Measurements from ENCODE around the gene NOL12.

DNA sequence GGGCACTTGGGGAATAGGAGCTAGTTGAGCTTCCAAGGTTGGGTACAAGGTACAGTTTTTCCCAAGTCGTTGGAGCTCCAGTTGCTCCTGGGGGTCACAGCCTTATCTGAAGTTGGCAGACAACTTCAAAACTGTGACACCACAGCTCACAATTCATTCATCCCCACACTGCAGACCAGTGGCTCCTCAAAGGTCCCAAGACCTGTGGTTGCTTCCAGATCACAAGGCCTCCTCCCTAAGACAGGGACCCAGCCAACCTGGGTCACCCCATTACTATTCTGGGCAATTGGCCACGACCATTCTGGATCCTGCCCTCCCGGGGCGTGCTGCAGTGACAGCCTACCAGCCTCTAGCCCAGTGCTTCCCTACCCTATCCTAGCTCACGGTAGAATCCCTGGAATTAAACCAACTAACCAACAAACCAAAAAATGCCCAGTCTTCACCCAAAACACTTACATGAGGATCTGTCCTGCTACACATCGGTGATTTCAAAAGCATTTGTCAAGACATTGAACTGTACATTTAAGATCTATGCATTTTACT, 28.5 kb upstream of the NOL12 start:
- TF ChIP-seq CTCF (IDR thresholded peaks at IDR 0.05), result no peak
- TF ChIP-seq, protein P1, sequence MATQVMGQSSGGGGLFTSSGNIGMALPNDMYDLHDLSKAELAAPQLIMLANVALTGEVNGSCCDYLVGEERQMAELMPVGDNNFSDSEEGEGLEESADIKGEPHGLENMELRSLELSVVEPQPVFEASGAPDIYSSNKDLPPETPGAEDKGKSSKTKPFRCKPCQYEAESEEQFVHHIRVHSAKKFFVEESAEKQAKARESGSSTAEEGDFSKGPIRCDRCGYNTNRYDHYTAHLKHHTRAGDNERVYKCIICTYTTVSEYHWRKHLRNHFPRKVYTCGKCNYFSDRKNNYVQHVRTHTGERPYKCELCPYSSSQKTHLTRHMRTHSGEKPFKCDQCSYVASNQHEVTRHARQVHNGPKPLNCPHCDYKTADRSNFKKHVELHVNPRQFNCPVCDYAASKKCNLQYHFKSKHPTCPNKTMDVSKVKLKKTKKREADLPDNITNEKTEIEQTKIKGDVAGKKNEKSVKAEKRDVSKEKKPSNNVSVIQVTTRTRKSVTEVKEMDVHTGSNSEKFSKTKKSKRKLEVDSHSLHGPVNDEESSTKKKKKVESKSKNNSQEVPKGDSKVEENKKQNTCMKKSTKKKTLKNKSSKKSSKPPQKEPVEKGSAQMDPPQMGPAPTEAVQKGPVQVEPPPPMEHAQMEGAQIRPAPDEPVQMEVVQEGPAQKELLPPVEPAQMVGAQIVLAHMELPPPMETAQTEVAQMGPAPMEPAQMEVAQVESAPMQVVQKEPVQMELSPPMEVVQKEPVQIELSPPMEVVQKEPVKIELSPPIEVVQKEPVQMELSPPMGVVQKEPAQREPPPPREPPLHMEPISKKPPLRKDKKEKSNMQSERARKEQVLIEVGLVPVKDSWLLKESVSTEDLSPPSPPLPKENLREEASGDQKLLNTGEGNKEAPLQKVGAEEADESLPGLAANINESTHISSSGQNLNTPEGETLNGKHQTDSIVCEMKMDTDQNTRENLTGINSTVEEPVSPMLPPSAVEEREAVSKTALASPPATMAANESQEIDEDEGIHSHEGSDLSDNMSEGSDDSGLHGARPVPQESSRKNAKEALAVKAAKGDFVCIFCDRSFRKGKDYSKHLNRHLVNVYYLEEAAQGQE (IDR thresholded peaks at IDR 0.05; ENCODE audit: insufficient read depth in 1 of 2, low read depth in 2 of 2, low read length in 1 of 2), result no peak
- no peak for TF ChIP-seq POLR2AphosphoS5 (IDR thresholded peaks at IDR 0.05; ENCODE audit: low read depth, low read length)

Data from Panc1 (cell line).